ENCODE measurements around the gene ADAMTS2.

GRCh38 chr5:179212870-179213269 is 132.4 kb downstream of the ADAMTS2 start:
- no peak for TF ChIP-seq EGR1 (IDR thresholded peaks at IDR 0.05; ENCODE audit: borderline replicate concordance, low read depth, low read length)
- TF ChIP-seq GTF2F1 (IDR thresholded peaks at IDR 0.05; ENCODE audit: borderline replicate concordance, low read depth, low read length), result no peak
- TF ChIP-seq SIN3A (conservative IDR thresholded peaks at IDR 0.05 in 1 of 2, IDR thresholded peaks at IDR 0.05 in 1 of 2; ENCODE audit: low read depth in 1 of 2, low read length in 2 of 2), result no peak
- TF ChIP-seq POLR2A (IDR thresholded peaks at IDR 0.05; ENCODE audit: control extremely low read depth in 1 of 2, low read depth in 2 of 2, low read length in 2 of 2), result no peak
- TF ChIP-seq CTCF (IDR thresholded peaks at IDR 0.05; ENCODE audit: control extremely low read depth in 1 of 3, insufficient read depth in 1 of 3, low read depth in 1 of 3, low read length in 3 of 3), result peak in 2 of 3 experiments; percentile 28 to 36; a peak in 2 of 4 replicates
- TF ChIP-seq ATF2 (IDR thresholded peaks at IDR 0.05; ENCODE audit: low read length), result no peak
- TF ChIP-seq BCL11A (IDR thresholded peaks at IDR 0.05; ENCODE audit: low read depth in 2 of 2, low read length in 2 of 2), result no peak
- TF ChIP-seq JUN (IDR thresholded peaks at IDR 0.05; ENCODE audit: low read depth, low read length), result no peak
- no peak for TF ChIP-seq POLR2AphosphoS5 (IDR thresholded peaks at IDR 0.05; ENCODE audit: low read depth, low read length)
- TF ChIP-seq GABPA (IDR thresholded peaks at IDR 0.05; ENCODE audit: borderline replicate concordance, insufficient read depth, low read length), result no peak
- no peak for TF ChIP-seq TCF12 (IDR thresholded peaks at IDR 0.05; ENCODE audit: low read depth, low read length)
- no peak for TF ChIP-seq HDAC6 (IDR thresholded peaks at IDR 0.05; ENCODE audit: low read depth, low read length)
